AML-193 (cell line): Measurements from ENCODE around the gene TBX2.

Experiments used
- DNase-seq, 2 experiments: peaks; one replicate each; lab custom pipeline; 2025; lab: John Stamatoyannopoulos, UW

Gene TBX2

DNA sequence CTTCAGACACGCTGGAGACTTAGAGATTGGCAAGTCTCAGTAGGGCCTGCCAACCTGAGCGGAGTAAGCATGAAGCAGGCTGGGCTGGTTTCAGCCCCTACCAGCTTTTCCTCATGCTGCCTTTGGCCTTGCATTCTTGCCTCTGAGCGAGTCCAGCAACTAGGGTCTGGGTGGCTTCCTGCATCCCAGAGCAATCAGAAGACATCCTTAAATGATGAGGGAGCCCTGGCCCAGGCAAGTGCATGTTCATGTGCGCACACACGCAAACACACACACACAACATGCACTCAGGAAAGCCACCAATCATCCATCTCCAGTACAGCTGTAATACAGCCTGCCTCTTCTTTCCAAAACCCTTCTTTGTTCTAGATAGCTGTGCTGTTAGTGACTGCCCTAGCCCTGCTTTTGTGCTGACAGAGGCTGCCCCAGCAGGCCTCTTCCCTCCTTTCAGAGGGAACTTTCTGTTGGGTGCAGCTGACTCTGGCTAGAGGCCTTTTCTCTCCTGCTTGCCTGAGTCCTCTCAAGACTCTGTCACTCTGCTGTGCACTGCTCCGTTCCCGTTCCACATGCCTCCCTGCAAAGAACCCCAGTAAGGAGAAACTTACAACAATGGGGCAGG, 30.7 kb upstream of the TBX2 start:
- DNase-seq: no peak

DNA sequence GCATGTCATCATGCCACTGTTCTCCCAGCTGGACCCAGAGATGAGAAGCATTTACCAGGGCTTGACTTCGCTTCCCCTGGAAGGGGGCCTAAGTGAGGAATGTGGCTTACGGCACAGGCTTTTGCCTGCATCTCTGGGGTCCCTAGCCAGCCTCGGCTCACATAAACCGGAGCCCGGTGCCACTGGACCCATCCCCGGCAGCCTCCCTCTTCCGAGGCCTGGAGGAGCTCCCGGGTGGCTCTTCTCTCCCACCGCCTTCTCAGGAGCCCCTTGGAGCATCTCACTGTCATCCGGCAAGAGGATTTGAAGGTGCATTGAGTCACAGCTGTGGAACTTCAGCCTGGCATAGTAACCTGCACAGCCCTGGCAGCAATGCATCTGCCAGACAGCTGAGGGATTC, 29.9 kb upstream of the TBX2 start:
- DNase-seq: no peak

DNA sequence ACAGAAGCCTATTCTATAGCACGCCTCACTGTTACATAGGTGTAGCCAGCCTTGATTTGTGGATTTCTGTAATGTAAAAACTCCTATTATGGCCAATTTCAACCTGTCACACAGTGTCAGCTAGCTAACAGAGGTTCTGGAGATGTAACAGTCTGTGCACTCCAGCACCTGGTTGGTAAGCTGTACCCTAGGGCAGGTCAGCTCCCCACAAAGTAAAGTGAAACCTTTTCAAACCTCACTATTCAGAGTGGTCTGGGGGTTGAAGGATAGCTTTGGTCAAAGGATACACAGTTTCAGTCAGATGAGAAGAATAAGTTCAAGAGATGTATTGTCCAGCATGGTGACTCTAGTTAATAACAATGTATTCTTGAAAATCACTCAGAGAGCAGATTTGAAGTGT, 28.5 kb upstream of the TBX2 start:
- DNase-seq: no peak

DNA sequence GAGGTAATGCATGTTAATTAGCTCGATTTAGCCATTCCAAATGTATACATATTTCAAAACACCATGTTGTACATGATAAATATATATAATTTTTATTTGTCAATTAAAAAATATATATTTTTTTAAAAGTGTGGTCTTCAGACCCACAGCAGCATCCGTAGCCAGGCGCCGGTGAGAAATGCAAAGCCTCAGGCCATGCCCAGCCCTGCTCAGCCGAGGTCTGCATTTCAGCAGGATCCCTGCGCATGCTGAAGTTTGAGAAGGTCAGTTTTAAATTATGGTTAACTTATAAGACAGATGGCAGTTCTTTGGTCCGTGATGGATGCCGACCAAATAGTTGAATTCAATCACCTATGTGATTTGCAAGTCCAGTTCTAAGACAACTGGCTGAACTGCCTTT, 28.0 kb upstream of the TBX2 start:
- DNase-seq: no peak

DNA sequence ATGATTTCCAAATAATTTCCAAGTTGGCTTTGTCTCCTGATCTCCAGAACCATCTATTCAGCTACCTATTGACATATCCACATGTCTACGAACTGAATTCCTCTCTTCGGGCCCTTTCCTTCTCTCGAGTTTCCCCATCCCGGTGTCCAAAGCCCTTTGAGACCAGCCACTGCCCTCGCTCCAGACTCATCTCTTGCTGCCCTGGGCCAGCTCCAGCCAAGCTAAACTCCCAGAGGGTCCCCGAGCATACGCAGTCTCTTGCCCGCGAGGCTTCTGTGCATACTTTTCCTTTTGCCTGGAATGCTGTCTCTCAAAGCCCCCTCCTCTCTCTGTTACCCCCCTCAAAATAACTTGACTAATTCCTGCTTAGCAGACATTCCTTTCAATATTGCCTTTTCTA, 27.2 kb upstream of the TBX2 start:
- DNase-seq: no peak

DNA sequence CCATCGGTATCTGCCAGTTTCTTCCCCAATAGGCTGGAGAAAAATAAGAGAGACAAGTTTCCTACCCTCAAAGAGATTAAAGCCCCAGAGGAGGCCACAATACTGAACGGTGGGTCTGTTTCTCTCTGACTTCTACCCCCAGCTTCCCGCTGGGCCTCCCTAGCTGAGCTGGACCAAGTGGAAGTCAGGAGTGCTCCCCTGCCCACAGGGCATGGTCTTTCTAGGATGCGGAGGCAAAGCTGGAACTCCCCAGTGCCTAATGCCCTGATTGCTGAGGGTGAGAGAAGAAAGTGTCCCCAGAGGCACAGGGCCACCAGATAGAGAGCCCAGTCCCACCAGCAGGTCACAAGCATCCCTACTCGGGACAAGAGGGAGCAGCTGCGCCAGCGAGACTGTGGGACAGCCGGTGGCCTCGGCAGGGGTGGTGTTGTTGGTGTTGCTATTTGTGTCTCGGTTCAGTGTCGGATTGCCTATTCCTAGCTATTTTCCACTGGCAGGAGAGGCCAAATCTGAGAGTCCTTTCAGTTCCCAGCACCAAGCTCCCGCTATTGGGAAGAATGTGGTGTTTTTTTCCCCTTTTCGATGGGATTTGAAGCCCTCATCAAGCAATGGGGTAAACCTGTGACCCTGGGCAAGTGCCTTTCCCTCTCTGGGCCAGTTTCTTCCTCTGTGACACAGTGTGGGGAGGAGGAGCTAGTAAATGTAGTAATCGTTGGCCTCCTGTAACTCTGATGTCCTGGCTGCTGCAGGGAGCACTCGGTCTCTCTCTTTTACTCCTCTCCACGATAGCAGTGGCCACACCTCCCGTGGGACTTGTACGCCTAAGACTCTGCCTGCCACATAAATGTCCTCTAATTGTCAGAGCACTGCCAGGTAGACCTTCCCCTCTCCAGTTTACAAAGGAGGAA, 22.5 kb upstream of the TBX2 start:
- no peak for DNase-seq

DNA sequence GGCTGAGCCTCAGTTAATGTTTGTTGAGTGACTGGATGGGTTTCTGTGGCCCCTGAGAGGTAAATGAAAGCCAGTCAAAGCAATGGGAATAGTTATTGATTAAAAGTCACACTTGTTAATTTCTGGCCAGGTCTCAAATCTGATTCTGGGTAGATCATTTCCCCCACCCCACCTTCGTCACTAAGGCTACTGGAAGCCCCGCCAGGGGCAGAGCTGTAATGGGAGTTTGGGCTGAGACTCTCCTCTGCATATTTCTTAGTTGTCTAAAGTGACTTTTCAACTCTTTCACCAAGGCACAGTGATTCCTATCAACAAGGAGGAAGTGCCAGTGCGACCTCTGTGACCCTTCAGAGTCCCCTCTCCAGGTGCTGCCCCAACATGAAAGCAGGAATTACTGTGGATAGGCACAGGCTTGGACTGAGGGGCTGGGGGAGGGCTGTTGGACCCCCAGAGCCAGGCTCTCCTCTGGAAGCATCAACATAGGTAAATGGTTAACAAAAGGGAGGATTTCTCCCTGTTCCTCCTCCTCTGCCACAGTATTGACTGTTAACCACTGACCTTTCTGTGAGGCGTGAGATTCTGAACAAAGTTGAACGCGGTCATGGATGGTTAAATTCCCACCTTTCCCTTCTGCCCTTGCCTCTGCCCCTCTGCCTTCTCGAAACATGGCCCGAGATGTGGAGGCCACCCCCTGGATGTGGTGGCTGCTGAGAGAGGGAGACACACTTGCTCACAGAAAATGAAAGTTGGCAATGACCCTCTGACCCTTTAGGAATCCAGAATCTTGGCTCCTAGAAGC, 20.8 kb upstream of the TBX2 start:
- DNase-seq: no peak

DNA sequence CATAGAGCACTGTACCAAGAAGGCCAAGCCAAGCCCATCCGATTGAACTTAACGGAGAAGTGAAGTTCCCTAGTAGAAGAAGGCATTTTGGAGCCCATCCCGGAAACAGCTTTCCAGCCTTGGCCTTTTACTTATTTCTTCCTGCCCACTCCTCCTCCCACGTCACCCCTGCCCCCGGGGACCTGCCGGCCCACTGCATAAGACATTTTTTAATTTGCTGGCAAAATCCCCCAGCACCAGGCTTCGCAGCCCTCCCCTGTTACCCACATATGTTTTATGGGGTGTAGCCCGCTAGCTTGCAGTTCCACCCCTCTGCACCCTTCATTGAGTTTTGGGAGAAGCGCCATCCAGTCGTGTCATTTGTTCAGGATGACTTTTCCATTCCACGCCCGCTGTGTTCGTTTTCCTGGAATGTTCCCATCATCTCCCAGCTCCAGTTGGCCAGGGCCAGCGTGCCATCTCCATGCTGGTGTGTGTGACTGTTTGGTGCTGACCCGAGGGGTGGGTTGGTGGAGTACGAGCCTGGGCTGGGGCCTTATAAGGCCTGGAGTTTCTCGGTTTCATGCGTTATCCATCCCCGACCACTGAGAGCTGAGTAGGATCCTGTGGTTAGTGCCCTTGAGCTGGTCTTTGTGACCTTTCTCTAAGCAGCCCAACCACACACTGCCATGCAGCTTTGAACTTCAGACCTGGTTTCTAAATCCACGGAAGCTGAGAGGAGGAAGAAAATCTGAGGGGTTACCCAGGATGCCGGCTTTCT, 20.0 kb upstream of the TBX2 start:
- DNase-seq: no peak

DNA sequence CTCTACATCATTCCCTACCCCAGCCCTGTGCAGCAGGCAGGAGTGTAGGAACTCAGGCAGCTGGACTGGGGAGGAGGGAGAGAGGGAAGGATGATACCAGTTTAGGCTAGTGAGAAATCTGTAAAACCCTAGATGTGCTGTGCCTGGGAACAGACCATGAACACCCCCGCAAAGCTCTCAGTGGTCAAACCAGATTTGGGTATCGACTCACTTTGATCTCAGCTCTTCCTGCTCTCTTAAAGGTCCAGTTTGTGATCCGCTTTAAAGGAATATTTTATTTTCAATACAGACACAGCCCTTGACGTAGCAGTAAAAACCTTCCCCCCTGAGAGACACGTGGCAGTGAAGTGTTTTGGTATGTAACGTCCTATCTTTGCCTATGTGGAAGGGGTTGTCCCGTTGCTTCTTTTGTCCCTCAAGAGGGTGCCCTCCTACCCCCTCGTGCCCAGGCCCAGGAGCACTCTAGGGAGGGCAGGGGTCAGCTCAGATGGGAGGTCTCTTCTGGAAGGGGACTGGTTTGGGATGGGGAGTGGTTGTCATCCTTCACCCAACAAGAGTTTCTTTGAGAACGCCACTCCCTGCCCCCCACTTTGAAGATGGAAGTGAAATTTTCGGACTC, 19.3 kb upstream of the TBX2 start:
- DNase-seq: no peak

DNA sequence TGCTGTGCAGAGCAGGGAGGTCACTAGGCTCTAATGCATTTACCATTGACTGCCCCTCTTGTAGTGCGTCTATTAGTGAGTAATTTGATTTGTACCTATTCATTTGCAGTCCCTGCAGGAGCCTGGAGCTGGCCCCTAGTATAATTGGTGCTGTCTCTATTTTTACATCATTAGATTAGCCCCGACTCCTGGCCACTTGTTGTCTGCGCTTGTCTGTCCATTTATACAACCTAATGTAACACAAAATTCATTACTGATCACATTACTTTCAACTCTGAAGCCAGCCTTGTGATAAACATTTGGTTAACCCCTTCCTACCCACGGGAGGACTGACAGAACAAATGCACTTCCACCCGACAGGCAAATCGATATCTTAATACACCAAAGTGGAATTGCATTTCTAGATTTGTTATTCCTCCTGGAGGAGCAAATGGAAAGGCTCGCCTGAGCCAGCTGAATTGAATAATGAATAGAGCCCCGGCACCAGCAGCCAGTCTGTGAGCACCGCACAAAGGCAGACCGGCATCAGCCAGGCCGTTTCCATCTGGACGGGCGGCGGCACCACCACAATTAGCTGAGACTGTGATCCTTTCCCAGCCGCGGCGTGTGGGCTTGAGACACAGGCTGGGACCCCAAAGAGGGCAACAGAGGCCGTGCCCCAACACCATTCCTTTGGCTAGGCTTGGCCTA, 18.7 kb upstream of the TBX2 start:
- DNase-seq: no peak

DNA sequence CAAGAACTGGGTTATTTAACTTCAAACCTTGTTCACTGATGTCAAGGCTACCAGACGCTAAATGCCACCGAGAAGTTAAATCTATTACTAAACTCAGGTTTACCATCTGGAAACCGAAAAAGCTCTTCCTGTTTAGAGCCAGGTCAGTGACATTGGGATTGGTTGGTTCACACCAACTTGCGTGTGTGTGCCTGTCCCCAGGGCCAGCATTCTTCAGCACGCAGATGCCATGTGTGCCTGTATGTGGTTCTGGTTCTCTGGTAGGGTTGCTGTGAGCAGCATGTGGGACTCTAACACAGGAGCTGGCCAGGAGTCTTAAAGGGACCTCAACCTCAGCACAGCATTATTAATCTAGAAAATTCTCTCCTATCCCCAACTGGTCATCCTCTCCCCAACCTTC, 18.1 kb upstream of the TBX2 start:
- no peak for DNase-seq

DNA sequence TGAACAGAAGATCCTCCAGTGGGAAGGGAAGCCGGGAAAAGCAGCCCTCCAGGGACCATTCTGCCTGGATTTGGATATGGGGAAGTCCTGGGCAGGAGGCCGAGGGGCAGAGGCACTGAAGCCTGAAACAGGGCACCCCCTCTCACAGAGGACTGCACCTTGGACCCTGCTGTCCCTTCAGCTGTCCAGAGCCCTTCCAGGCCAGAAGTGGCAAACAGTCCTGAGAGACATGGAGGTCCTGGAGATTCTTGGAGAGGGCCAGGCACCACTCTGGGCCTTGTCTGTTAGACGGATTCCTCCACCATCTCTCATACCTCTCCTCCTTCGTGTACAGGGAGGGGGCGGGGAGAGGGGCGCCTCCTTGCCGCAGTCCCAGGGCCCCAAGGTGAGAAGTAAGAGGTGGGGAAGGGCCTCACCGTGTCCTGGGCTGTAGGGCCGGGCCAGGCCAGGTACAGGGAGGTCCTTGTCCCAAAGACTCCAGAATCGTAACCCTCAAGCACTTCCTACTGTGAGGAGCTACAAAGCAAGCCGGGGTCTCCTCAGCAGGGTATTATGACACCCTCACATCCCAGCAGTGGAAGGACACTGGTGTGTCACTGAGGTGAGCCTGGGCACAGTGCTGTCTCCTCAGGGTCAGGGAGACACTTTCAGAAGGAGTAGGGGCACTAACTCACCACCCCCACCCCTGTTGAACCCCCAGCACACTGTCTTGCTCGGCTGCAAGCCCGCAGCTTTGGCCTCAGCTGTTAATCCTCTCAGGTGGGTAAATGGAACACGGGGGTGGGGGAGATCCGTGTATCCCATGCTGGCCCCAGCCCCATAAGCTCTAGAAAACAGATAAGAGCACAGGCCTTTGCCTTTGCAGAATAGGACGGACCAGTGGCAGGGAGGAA, 16.6 kb upstream of the TBX2 start:
- no peak for DNase-seq

DNA sequence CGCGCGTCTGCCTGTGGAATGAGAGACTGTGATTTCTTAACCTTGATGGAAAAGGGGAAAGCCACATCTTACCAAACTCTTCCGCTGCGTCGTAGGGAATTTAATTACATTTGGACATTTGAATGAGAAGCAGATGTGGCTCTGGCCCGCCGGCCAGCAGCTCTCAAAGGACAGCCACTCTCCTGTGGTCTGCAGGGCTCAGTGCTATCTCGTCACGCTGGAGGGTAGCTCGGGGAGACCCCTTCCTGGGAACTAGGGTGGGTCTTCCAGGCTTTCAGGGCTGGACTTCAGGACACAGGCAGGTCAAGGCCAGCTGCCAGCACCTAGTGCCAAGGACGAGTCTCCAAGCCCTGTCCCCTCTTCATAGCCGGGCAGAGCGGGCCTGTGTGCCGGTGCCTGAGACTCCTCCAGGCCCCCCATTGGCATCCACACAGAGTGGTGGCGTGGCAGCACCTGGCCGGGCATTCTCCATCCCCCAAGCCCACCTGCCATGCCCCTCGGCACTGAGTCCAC, 15.9 kb upstream of the TBX2 start:
- no peak for DNase-seq

DNA sequence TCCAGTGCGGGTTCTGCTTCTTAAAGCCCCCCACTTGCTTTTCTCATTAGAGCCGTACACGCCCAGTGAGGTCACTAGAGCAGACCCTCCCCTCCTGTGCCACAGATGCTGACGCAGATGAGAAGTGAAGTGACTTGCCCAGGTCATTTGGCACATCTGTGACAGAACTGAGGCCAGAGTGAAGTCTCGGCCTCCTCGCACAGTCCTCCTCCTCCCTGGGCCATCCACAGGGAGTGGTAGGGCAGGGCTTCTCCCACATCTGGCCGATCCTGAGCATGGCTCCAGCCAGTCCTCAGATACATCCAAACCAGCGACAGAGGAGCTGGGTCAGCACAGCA, 15.3 kb upstream of the TBX2 start:
- no peak for DNase-seq

DNA sequence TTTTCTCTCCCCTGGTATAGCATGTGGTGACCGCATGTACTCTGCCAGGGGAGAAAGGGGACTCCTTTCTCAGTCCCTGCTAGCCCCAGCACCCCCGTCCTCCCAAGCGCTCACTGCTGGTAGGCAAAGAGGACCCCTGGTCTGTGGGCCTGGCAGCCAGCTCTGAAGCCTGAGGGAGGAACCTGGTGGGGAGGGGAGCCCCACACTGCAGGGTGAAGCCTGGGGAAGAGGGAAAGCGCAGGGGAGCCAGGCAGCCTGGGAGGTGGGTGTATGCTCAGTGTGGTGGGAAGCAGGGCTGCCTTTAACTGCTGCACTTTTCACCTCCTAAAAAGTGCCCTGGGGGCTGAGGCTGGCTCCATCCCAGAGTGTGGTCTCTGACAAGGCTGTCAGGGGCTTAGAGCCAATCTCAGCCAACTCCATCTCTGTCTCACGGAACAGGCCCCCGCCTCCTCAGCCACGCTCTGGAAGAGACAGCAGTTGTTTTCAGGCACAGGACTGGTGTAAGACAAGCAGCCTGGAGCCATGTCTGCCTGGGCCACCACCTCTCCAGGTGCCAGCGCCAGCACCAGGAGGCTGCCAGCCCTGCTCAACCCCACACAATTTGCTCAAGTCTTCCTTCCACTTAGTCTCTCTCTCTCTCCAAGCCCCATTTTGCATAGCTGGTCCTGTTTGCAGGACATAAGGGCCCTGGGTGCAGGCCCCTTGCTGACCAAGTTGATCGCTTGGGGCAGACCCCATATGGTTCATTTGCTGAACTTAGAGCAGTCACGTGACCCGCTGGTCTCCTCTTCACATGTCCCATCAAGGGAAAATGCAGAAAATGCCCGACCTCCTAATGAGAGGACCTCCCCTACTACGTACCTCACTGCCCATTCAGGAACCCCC, 14.7 kb upstream of the TBX2 start:
- DNase-seq: no peak

DNA sequence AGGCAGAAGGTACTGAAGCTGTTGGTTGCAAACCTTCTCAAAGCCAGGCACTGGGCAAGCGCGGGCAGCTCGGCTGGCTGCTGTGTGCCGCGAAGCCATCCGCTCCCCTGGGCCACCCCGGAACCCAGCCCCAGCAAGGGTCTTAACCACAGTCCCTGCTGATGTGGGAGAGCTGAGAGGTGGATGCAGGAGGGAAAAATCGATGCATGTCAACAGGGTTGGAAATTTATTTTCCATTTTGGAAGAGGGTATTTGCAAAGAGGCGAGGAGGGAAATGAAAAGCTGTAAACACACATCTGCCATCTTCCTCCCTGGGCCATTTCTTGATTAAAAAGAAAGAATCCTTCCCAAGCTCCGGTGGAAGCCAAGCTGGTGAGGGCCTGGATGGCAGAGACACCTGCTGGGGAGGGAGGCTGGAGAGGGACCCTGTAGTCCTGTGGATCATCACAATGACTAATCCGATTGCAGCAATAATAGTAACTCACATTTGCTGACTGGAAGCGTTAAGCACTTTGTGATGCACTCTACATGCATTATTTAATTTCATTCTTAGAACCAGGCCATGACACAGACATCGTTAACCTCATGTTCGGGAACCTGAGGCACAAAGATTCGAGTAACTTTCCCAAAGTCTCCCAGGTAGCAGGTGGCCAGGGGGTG, 13.9 kb upstream of the TBX2 start:
- no peak for DNase-seq

DNA sequence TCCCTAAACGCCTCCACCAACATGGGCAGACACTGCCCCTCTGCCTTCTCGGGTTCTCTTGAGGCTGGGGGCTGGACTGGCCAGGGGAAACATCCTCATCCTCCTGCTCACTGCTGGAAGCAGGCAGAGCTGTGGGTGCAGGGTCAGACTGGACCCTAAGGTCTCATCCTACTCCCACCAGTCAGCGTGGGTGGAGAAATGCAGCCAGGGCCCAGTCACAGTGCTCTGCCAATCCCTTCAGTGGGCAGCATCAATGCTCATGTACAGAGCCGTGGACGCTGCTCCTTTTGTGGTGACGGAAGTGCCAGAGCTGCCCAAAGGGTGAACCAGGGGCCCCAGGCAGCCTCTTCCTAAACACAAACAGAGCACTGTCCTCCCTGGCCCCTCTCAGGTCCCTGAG, 13.4 kb upstream of the TBX2 start:
- no peak for DNase-seq

DNA sequence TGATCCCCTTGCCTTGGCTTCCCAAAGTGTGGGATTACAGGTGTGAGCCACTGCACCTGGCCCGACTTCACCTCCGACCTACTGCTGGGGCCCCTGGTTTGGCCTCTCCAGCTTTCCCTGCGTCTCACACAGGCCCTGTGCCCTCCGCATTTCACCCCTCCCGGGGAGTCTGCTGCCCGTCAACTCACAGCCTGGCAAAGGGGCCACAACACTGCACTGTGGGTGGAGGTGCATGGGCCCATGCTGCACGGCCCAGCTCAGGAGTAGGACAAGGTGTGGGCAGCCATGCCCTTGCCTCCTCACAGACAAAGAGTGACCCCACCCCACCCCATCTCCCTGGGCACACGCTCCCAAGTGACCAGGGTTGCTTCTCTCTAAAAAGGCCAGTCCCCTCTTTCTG, 12.6 kb upstream of the TBX2 start:
- no peak for DNase-seq
